Parathyroid adenoma (tissue), 2 donors: Measurements from ENCODE around the gene EMSY.
A peak's percentile ranks its signal among the peaks of the same experiment; 100 is the strongest.

ENCODE experiments used
- H2AFZ ChIP-seq: fragments of 300-600 bp; sonication (generic); one replicate; pipeline ENCODE4 v1.7.0; 2017; ENCODE audit warnings: antibody characterized with exemption, mild to moderate bottlenecking
- H3K27ac ChIP-seq: fragments of 300-600 bp; sonication (generic); one replicate; pipeline ENCODE4 v1.7.0; 2017
- H3K27me3 ChIP-seq: fragments of 300-600 bp; sonication (generic); one replicate; pipeline ENCODE4 v1.7.0; 2017; ENCODE audit warnings: low read length; ENCODE audit not compliant: control insufficient read depth, insufficient read depth
- H3K36me3 ChIP-seq: fragments of 300-600 bp; sonication (generic); one replicate; pipeline ENCODE4 v1.7.0; 2017; ENCODE audit warnings: low read length; ENCODE audit not compliant: control insufficient read depth, insufficient read depth
- H3K4me1 ChIP-seq: fragments of 300-600 bp; sonication (generic); one replicate; pipeline ENCODE4 v1.7.0; 2017; ENCODE audit warnings: control low read depth
- H3K4me2 ChIP-seq: fragments of 300-600 bp; sonication (generic); one replicate; pipeline ENCODE4 v1.7.0; 2017; ENCODE audit warnings: low read length
- H3K4me3 ChIP-seq: fragments of 300-600 bp; sonication (generic); one replicate; pipeline ENCODE4 v1.7.0; 2017; ENCODE audit warnings: low read depth, low read length
- H3K79me2 ChIP-seq: fragments of 300-600 bp; sonication (generic); one replicate; pipeline ENCODE4 v1.7.0; 2017; ENCODE audit warnings: control low read depth
- H3K9ac ChIP-seq: fragments of 300-600 bp; sonication (generic); one replicate; pipeline ENCODE4 v1.7.0; 2017; ENCODE audit warnings: mild to moderate bottlenecking
- H3K9me3 ChIP-seq: fragments of 300-600 bp; sonication (generic); one replicate; pipeline ENCODE4 v1.7.0; 2017; ENCODE audit warnings: low read length; ENCODE audit not compliant: control insufficient read depth
- TF ChIP-seq, protein P1 (sequence below): fragments of 300-600 bp; sonication (generic); IDR thresholded peaks from one replicate; pipeline ENCODE4 v1.7.0; 2017; ENCODE audit warnings: antibody characterized with exemption, mild to moderate bottlenecking
- donor health status: primary hyperparathyroidism.

Gene EMSY

DNA sequence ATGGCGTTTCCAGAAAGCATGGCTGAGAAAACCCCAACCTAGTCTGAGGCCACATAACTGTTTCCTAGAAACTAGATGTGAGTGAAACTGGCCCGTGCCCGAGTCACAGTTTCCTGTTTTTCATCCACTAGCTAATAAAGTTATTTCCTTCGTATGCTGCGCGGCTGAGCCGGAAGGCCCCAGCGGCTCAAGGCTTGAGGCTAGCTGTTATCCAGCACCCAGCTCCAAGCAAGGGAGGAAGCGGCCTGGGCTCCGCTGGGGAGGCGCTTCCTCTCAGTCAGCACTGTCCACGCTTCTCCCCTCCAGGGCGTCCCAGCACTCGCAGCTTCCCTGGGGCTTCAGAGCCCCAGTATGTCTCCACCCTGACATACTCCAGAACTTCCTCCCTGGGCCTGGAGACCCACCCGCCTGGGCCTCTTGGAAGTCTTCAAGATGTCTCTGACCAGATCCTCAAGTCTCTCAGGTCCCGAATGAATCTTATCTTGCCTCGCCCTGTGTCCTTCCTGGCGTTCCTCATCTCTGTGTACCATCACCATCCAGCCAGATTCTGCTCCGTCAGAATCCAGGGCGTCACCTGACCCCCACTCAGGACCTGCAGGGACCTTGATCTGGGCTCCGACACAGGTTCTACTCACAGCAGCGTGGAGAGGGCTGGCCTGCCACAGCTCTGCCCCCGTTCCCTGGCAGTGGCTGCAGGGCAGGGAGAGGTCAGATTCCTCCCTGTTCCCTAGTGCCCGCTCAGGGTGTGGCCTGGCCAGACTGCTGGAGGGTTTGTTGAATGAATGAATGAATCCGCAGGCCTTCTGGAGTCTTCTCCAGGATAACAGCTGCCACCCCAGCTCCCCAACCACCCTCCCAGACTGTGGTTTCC is 143.9 kb downstream of the EMSY start:
- H3K27ac ChIP-seq, result peak overlapping the region; percentile 81
- no peaks in the 10 kb centered on the region for H3K36me3 ChIP-seq
- no peak overlapping the region for H2AFZ ChIP-seq
- H3K4me1 ChIP-seq, result no peaks in the 10 kb centered on the region
- H3K4me2 ChIP-seq, result no peak overlapping the region
- TF ChIP-seq, protein P1, sequence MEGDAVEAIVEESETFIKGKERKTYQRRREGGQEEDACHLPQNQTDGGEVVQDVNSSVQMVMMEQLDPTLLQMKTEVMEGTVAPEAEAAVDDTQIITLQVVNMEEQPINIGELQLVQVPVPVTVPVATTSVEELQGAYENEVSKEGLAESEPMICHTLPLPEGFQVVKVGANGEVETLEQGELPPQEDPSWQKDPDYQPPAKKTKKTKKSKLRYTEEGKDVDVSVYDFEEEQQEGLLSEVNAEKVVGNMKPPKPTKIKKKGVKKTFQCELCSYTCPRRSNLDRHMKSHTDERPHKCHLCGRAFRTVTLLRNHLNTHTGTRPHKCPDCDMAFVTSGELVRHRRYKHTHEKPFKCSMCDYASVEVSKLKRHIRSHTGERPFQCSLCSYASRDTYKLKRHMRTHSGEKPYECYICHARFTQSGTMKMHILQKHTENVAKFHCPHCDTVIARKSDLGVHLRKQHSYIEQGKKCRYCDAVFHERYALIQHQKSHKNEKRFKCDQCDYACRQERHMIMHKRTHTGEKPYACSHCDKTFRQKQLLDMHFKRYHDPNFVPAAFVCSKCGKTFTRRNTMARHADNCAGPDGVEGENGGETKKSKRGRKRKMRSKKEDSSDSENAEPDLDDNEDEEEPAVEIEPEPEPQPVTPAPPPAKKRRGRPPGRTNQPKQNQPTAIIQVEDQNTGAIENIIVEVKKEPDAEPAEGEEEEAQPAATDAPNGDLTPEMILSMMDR, result no peak
- H3K4me3 ChIP-seq, result no peak overlapping the region
- H3K27me3 ChIP-seq, result no peaks in the 10 kb centered on the region
- H3K9ac ChIP-seq, result no peak overlapping the region
- H3K79me2 ChIP-seq, result no peaks in the 10 kb centered on the region
- H3K9me3 ChIP-seq, result no peaks in the 10 kb centered on the region

DNA sequence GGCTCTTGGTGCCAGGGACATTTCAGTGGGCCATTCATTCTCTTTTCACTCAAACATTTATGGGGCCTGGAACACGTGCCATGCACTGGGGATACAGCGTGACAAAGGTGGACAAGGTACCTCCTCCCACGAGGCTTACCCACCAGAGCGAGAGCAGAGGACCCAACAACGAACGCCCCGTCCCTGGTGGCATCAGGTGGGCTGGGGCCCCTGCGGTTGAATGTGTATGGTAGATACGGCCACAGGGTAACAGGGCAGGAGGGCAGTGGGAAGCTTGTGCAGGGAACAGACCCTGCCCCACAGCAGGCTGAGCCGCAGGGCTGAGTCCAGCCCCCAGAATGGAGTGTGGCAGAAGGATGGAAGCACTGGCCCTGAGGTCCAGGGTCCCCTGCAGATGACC is 144.7 kb downstream of the EMSY start:
- Histone ChIP-seq H3K27ac (peak overlapping the region; percentile 81), H3K9me3 (no peaks in the 10 kb centered on the region)

DNA sequence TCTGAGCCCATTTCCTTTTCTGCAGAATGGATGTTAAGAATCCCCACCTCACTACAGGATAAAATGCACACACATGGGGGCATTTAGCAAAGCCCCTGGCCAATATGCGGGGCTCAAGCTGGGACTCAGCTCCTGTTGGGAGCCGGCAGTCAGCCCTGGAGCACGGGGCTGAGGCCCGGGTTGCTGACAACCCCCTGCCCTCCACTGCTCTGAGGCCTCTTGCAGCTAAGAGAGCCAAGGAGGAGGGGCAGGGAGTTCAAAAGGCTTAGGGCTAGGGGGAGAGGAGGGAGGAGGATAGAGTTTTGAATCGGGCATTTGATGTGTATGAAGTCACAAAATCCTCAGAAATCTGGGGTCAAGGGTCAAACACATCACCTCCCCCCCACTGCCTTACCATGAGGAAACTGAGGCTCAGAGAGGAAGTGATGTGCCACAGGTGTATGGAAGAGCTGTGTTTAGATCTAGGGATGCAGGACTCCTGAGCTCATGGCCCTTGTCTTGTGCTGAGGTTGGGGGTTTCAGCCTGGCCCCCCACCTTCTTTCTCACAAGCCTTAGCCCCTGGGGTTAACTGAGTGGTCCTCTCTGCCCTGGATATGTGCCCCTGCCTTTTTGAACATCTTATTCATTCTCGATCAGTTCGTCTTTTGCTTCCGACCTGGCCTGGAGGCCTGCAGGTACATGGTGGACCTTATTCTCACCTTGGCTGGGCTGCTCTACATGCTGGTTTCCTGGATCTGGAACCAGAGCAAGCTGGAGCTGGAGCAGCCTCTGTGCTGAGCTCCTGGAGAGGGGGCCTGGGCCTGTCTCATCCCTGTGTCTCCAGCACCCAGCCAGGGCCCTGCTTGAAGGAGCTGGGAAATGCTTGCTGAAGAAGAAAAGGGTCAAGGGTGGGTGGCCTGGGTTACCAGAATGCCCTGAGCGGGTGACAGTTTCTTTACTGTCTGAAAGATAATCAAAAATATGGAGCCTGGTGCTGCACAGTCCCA is 145.4 kb downstream of the EMSY start:
- H3K4me2 ChIP-seq, result no peak overlapping the region
- TF ChIP-seq, protein P1, result no peak
- no peaks in the 10 kb centered on the region for H3K4me1 ChIP-seq

More for the DNA sequence above, 144.7 kb downstream of the EMSY start:
- Histone ChIP-seq H3K36me3 (no peaks in the 10 kb centered on the region), H3K4me1 (no peaks in the 10 kb centered on the region), H3K4me2 (no peak overlapping the region), H3K79me2 (no peaks in the 10 kb centered on the region), H2AFZ (no peak overlapping the region), H3K4me3 (no peak overlapping the region), H3K9ac (no peak overlapping the region), H3K27me3 (no peaks in the 10 kb centered on the region)
- TF ChIP-seq, protein P1, result no peak

DNA sequence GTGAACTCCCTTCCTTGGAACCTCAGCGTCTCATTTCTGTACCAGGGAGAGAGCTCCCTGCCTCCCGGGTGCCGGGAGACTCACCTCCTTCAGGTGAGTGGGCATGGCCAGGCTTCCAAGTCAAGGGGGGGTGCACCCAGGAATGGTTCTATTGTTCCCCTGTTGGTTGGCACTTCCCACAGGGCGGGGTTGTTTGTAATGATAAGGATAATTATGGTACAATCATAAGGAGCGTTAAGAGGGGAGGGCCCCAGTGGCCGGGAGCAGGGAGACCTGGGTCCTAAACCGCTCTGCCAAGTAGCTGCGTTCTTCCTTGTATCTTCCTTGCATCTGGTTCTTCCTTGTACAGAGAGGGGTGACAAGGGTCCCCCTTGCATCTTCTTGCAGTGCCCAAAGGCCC is 146.6 kb downstream of the EMSY start:
- Histone ChIP-seq H3K36me3 (no peaks in the 10 kb centered on the region), H3K79me2 (no peaks in the 10 kb centered on the region), H3K4me2 (no peak overlapping the region), H3K9me3 (no peaks in the 10 kb centered on the region), H3K27me3 (no peaks in the 10 kb centered on the region), H2AFZ (no peak overlapping the region), H3K4me3 (no peak overlapping the region), H3K9ac (no peak overlapping the region), H3K4me1 (no peaks in the 10 kb centered on the region), H3K27ac (no peak overlapping the region)
- TF ChIP-seq, protein P1, result no peak

More for the DNA sequence above, 145.4 kb downstream of the EMSY start:
- no peaks in the 10 kb centered on the region for H3K79me2 ChIP-seq
- no peak overlapping the region for H3K9ac ChIP-seq
- H3K9me3 ChIP-seq, result no peaks in the 10 kb centered on the region
- no peak overlapping the region for H2AFZ ChIP-seq
- H3K27ac ChIP-seq, result no peak overlapping the region
- no peaks in the 10 kb centered on the region for H3K36me3 ChIP-seq
- no peak overlapping the region for H3K4me3 ChIP-seq
- no peaks in the 10 kb centered on the region for H3K27me3 ChIP-seq
